ENCODE results near the gene MRM2. TPM values are rescaled to one million over a fixed set of nuclear protein-coding genes. Genes with fewer than 3 reads are reported as not detected.

Gene MRM2
- total RNA-seq, 1 experiment from 2014 or later: 49.9 TPM

- no peak for ATAC-seq
Measured at GRCh38 chr7:2256306-2257045, 14.5 kb upstream of the MRM2 start.

More at GRCh38 chr7:2256306-2257045, 14.5 kb upstream of the MRM2 start:
- POLR2A ChIA-PET: interaction anchor here (0.6 kb wide), 2 partner anchors 17 to 411 kb away, joined by 3 read pairs; no protein-coding TSS in a partner anchor
- no peak for DNase-seq (ENCODE audit: low read depth, low spot score)
- no peak overlapping the region for H3K27ac ChIP-seq (ENCODE audit: low read length)
- intact Hi-C loops (cut with micrococcal nuclease; ENCODE audit: unreplicated experiment) (no loop called here), in situ Hi-C loops (cut with HindIII; ENCODE audit: low pct_unique_long_range_greater_than_20kb, low sequenced_read_pairs) (no loop called here)
- BruUV-seq (replicated peaks): no TSS peak
- TF ChIP-seq, protein P1, sequence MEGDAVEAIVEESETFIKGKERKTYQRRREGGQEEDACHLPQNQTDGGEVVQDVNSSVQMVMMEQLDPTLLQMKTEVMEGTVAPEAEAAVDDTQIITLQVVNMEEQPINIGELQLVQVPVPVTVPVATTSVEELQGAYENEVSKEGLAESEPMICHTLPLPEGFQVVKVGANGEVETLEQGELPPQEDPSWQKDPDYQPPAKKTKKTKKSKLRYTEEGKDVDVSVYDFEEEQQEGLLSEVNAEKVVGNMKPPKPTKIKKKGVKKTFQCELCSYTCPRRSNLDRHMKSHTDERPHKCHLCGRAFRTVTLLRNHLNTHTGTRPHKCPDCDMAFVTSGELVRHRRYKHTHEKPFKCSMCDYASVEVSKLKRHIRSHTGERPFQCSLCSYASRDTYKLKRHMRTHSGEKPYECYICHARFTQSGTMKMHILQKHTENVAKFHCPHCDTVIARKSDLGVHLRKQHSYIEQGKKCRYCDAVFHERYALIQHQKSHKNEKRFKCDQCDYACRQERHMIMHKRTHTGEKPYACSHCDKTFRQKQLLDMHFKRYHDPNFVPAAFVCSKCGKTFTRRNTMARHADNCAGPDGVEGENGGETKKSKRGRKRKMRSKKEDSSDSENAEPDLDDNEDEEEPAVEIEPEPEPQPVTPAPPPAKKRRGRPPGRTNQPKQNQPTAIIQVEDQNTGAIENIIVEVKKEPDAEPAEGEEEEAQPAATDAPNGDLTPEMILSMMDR (IDR thresholded peaks at IDR 0.05): no peak
- no peak for TF ChIP-seq TCF7L2 (IDR thresholded peaks at IDR 0.05; ENCODE audit: low read depth, low read length)
- TF ChIP-seq REST (IDR thresholded peaks at IDR 0.05; ENCODE audit: insufficient read depth in 1 of 2, low read depth in 2 of 2, low read length in 1 of 2): no peak
- TF ChIP-seq POLR2AphosphoS5 (IDR thresholded peaks at IDR 0.05; ENCODE audit: low read depth, low read length): no peak
- no peak for TF ChIP-seq SIN3A (IDR thresholded peaks at IDR 0.05; ENCODE audit: borderline replicate concordance, insufficient read depth, low read depth, low read length)
- peaks cover 3% of the 10 kb centered on the region; the same call in 1 of the 2 replicates for H3K4me1 ChIP-seq (ENCODE audit: control insufficient read depth, insufficient read depth, low read length)
- H3K4me3 ChIP-seq (ENCODE audit: low read depth in 2 of 2, low read length in 2 of 2): no peak overlapping the region
- H3K27me3 ChIP-seq (ENCODE audit: control insufficient read depth, insufficient read depth, low read length): no peaks in the 10 kb centered on the region
- CTCF ChIA-PET: no interaction called here
- H3K9me3 ChIP-seq (ENCODE audit: control insufficient read depth, insufficient read depth, low read depth, low read length): no peaks in the 10 kb centered on the region
- H3K36me3 ChIP-seq (ENCODE audit: control insufficient read depth, insufficient read depth, low read length): no peaks in the 10 kb centered on the region; the same call in 1 of the 2 replicates
